ENCODE data around the gene DOK4. TPM values are rescaled to one million over a fixed set of nuclear protein-coding genes. Genes with fewer than 3 reads are reported as not detected.

The DOK4 gene
- total and polyA plus RNA-seq, 4 donors, result 7.8 to 24.6 (median 18.1) TPM

- Histone ChIP-seq H3K9me3 (ENCODE audit: control insufficient read depth in 4 of 4, low read length in 3 of 4) (no peaks in the 10 kb centered on the region), H3K36me3 (ENCODE audit: control insufficient read depth in 4 of 4, insufficient read depth in 3 of 4, low read depth in 1 of 4, low read length in 3 of 4) (no peaks in the 10 kb centered on the region), H3K4me1 (ENCODE audit: control insufficient read depth in 4 of 4, insufficient read depth in 4 of 4, low read length in 3 of 4) (peaks cover 26 to 56% (median 42%) of the 10 kb centered on the region in 4 donors), H3K27ac (ENCODE audit: low read depth in 1 of 2, low read length in 2 of 2) (no peak overlapping the region), H3K9ac (ENCODE audit: low read depth in 1 of 2, low read length in 2 of 2) (no peak overlapping the region), H3K4me3 (ENCODE audit: low read depth in 1 of 3, low read length in 3 of 3) (no peak overlapping the region), H3K27me3 (ENCODE audit: control insufficient read depth in 4 of 4, insufficient read depth in 4 of 4, low read length in 3 of 4) (no peaks in the 10 kb centered on the region)
- DNase-seq (ENCODE audit: low spot score), result no peak
- TF ChIP-seq FOXA1 (IDR thresholded peaks at IDR 0.05) (no peak), FOXA2 (IDR thresholded peaks at IDR 0.05) (no peak), EGR1 (IDR thresholded peaks at IDR 0.05; ENCODE audit: low read depth in 2 of 2) (no peak), MAX (IDR thresholded peaks at IDR 0.05) (no peak), YY1 (IDR thresholded peaks at IDR 0.05) (no peak), ZBTB33 (IDR thresholded peaks at IDR 0.05) (no peak), HNF4G (IDR thresholded peaks at IDR 0.05) (no peak), RAD21 (IDR thresholded peaks at IDR 0.05) (no peak), HNF4A (conservative IDR thresholded peaks at IDR 0.05) (no peak), GABPA (IDR thresholded peaks at IDR 0.05 in 1 of 2, conservative IDR thresholded peaks at IDR 0.05 in 1 of 2) (no peak)
- WGBS, result 94% methylated on average over 4 of the region's 4 CpGs
Measured at GRCh38 chr16:57481421-57481820, 4.9 kb downstream of the DOK4 start.

- Histone ChIP-seq H3K36me3 (ENCODE audit: control insufficient read depth in 4 of 4, insufficient read depth in 3 of 4, low read depth in 1 of 4, low read length in 3 of 4) (no peaks in the 10 kb centered on the region), H3K27me3 (ENCODE audit: control insufficient read depth in 4 of 4, insufficient read depth in 4 of 4, low read length in 3 of 4) (no peaks in the 10 kb centered on the region), H3K27ac (ENCODE audit: low read depth in 1 of 2, low read length in 2 of 2) (peak overlapping the region in 1 of 2 donors; percentile 68), H3K9ac (ENCODE audit: low read depth in 1 of 2, low read length in 2 of 2) (no peak overlapping the region), H3K4me3 (ENCODE audit: low read depth in 1 of 3, low read length in 3 of 3) (no peak overlapping the region), H3K9me3 (ENCODE audit: control insufficient read depth in 4 of 4, low read length in 3 of 4) (no peaks in the 10 kb centered on the region), H3K4me1 (ENCODE audit: control insufficient read depth in 4 of 4, insufficient read depth in 4 of 4, low read length in 3 of 4) (peaks cover 26 to 57% (median 41%) of the 10 kb centered on the region in 4 donors)
- WGBS, result 76% methylated on average over 6 of the region's 6 CpGs
- no peak for DNase-seq (ENCODE audit: low spot score)
- no peak for TF ChIP-seq TAF1 (conservative IDR thresholded peaks at IDR 0.05)
- TF ChIP-seq ATF3 (IDR thresholded peaks at IDR 0.05), result no peak
- TF ChIP-seq FOXA2 (IDR thresholded peaks at IDR 0.05), result no peak
- no peak for TF ChIP-seq ZBTB33 (IDR thresholded peaks at IDR 0.05)
- TF ChIP-seq GABPA (IDR thresholded peaks at IDR 0.05 in 1 of 2, conservative IDR thresholded peaks at IDR 0.05 in 1 of 2), result no peak
- no peak for TF ChIP-seq RAD21 (IDR thresholded peaks at IDR 0.05)
- no peak for TF ChIP-seq HNF4A (conservative IDR thresholded peaks at IDR 0.05)
- TF ChIP-seq EGR1 (IDR thresholded peaks at IDR 0.05; ENCODE audit: low read depth in 2 of 2), result no peak
- TF ChIP-seq SP1 (IDR thresholded peaks at IDR 0.05), result no peak
- no peak for TF ChIP-seq CTCF (IDR thresholded peaks at IDR 0.05; ENCODE audit: low read depth, low read length, missing input control)
Measured at GRCh38 chr16:57480754-57481230, 5.5 kb downstream of the DOK4 start.
